A549 (cell line): ENCODE results near the gene TMEM37. TPM values are rescaled to one million over a fixed set of nuclear protein-coding genes. Genes with fewer than 3 reads are reported as not detected.
"Not testable (repeated sequence)": the region's sequence is repeated elsewhere in the genome, so short reads cannot be mapped to it uniquely, and the experiment has no call there.

Experiments used
- ATAC-seq, 2 experiments: fragments of 200-7000 bp in 1 of 2; fragments of >200 bp in 1 of 2; cut with Nextera tagmentation in 1 of 2; cut with Tn5 transposase in 1 of 2; 3 replicates each; pipeline versions ENCODE4 v1.8.0 to v1.9.1; 2018 to 2020; ENCODE audit warnings: mild to moderate bottlenecking in 1 of 2, moderate library complexity in 1 of 2
- CTCF ChIA-PET: fragments of 300-600 bp; sonication (Branson Sonifier 250); formaldehyde crosslinking; extraction: SDS; loops from one replicate; lab custom pipeline; 2021; ENCODE audit warnings: antibody characterized with exemption, inconsistent platforms; lab: Yijun Ruan, JAX
- POLR2A ChIA-PET: fragments of 350-600 bp; formaldehyde crosslinking; extraction: SDS; loops from one replicate; lab custom pipeline; 2021; ENCODE audit warnings: antibody characterized with exemption, inconsistent platforms; lab: Yijun Ruan, JAX
- DNase-seq, 2 experiments: peaks; one replicate each; pipeline versions ENCODE4 v3.0.0 to v3.0.0-alpha.2; 2011 to 2016; ENCODE audit warnings: low read depth in 1 of 2, low spot score in 1 of 2
- FAIRE-seq: peaks from 2 replicates; lab custom pipeline; 2011; peaks lifted over from hg19 to GRCh38; lab: Jason Lieb, UNC
- H3K27ac ChIP-seq, 2 experiments: fragments of >200 bp; sonication (Bioruptor Twin); formaldehyde crosslinking; 3 replicates each; pipeline ENCODE4 v1.5.1; 2016 to 2017
- H3K4me1 ChIP-seq: fragments of >200 bp; sonication (Bioruptor Twin); formaldehyde crosslinking; 3 replicates; pipeline ENCODE4 v1.6.1; 2016
- H3K4me2 ChIP-seq: fragments of >200 bp; sonication (Bioruptor Twin); formaldehyde crosslinking; 3 replicates; pipeline ENCODE4 v1.6.1; 2016
- H3K4me3 ChIP-seq: fragments of >200 bp; sonication (Bioruptor Twin); formaldehyde crosslinking; 3 replicates; pipeline ENCODE4 v1.5.1; 2016
- H3K9me3 ChIP-seq: fragments of >200 bp; sonication (Bioruptor Twin); formaldehyde crosslinking; 3 replicates; pipeline ENCODE4 v1.6.1; 2016
- CEBPB ChIP-seq, 2 experiments: fragments of >200 bp in 1 of 2; sonication (Bioruptor Twin) in 1 of 2; formaldehyde crosslinking in 1 of 2; IDR thresholded peaks; 2 replicates each; pipeline ENCODE4 v1.6.1; 2012 to 2016
- CTCF ChIP-seq: fragments of >200 bp; sonication (Bioruptor Twin); formaldehyde crosslinking; IDR thresholded peaks from 3 replicates; pipeline ENCODE4 v1.5.1; 2016
- ESRRA ChIP-seq: fragments of 150-350 bp; IDR thresholded peaks from 2 replicates; pipeline ENCODE4 v1.6.1; 2014; ENCODE audit warnings: mild to moderate bottlenecking, low read length, borderline replicate concordance
- FOSB ChIP-seq: fragments of 250-450 bp; sonication (Bioruptor Pico); IDR thresholded peaks from 2 replicates; pipeline ENCODE4 v1.5.0; 2020; ENCODE audit warnings: mild to moderate bottlenecking, moderate library complexity
- FOSL2 ChIP-seq, 2 experiments: fragments of 450-650 bp in 1 of 2; fragments of >200 bp in 1 of 2; sonication (Bioruptor Twin) in 1 of 2; formaldehyde crosslinking; IDR thresholded peaks; 2 replicates each; pipeline versions ENCODE4 v1.5.0 to v1.6.1; 2016 to 2020; ENCODE audit warnings: mild to moderate bottlenecking in 1 of 2, moderate library complexity in 1 of 2
- HOXA7 ChIP-seq: fragments of 250-450 bp; sonication (Bioruptor Pico); IDR thresholded peaks from 2 replicates; pipeline ENCODE4 v1.5.0; 2020; ENCODE audit warnings: mild to moderate bottlenecking, moderate library complexity
- JUN ChIP-seq, 2 experiments: fragments of >200 bp; sonication (Bioruptor Twin); formaldehyde crosslinking; IDR thresholded peaks; 2 replicates in 1 of 2; 3 replicates in 1 of 2; pipeline ENCODE4 v1.6.1; 2016 to 2017
- MAFK ChIP-seq: fragments of 450-650 bp; IDR thresholded peaks from 2 replicates; pipeline ENCODE4 v1.6.1; 2014; ENCODE audit not compliant: partially characterized antibody
- NFE2L2 ChIP-seq: fragments of 150-350 bp; conservative IDR thresholded peaks from 2 replicates; pipeline ENCODE4 v1.6.1; 2014; ENCODE audit warnings: low read length
- RAD21 ChIP-seq, 2 experiments: fragments of >200 bp in 1 of 2; sonication (Bioruptor Twin) in 1 of 2; formaldehyde crosslinking in 1 of 2; IDR thresholded peaks in 1 of 2; conservative IDR thresholded peaks in 1 of 2; 2 replicates in 1 of 2; 3 replicates in 1 of 2; pipeline ENCODE4 v1.6.1; 2012 to 2018; ENCODE audit warnings: inconsistent platforms in 1 of 2
- REST ChIP-seq: fragments of 200-600 bp; sonication (generic); IDR thresholded peaks from 2 replicates; pipeline ENCODE4 v1.6.1; 2016; ENCODE audit warnings: antibody characterized with exemption, mild to moderate bottlenecking, moderate library complexity
- RFX5 ChIP-seq: fragments of 450-650 bp; IDR thresholded peaks from 2 replicates; pipeline ENCODE4 v1.7.1; 2014; ENCODE audit warnings: antibody characterized with exemption, mild to moderate bottlenecking, moderate library complexity
- SMC3 ChIP-seq: fragments of >200 bp; sonication (Bioruptor Twin); formaldehyde crosslinking; IDR thresholded peaks from 3 replicates; pipeline ENCODE4 v1.6.1; 2018; ENCODE audit warnings: inconsistent platforms
- ZSCAN20 ChIP-seq: fragments of 250-450 bp; sonication (Bioruptor Pico); IDR thresholded peaks from 2 replicates; pipeline ENCODE4 v1.8.0; 2022; ENCODE audit warnings: mild to moderate bottlenecking, moderate library complexity
- WGBS: methylation state at CpG from one replicate; pipeline ENCODE4 v1.1.6; 2017; ENCODE audit errors: missing lambda C conversion rate; 5-methylcytosine and 5-hydroxymethylcytosine counted together
- polyA plus RNA-seq, 4 experiments: library from polyadenylated mRNA; depleted of rRNA in 3 of 4; stranded (reverse); fragments of >200 nt; fragmentation: RNase III in 1 of 4; extraction: RNeasy Plus Mini Kit Qiagen cat#74134 plus additional on column Dnase treatment in 1 of 4; gene quantifications; 2 replicates in 3 of 4; 3 replicates in 1 of 4; pipeline ENCODE4 v1.2.3, GENCODE V29; 2011 to 2017
- TF ChIP-seq, protein P1 (sequence below): fragments of 150-350 bp; IDR thresholded peaks from 2 replicates; pipeline ENCODE4 v1.6.1; 2014; ENCODE audit warnings: low read depth, mild to moderate bottlenecking, low read length

The TMEM37 gene
- polyA plus RNA-seq, 2 of the 4 experiments (the other 2 are of a cell fraction) = 5.1 to 7.5 TPM

- DNase-seq, H3K9me3 ChIP-seq, FAIRE-seq, H3K4me2 ChIP-seq, H3K4me3 ChIP-seq, H3K4me1 ChIP-seq, ATAC-seq, POLR2A ChIA-PET: not testable (repeated sequence)
- CTCF ChIA-PET = interaction anchor here (16.0 kb wide), 1 partner anchor 71 kb away, joined by 255 read pairs; no protein-coding TSS in a partner anchor
- 61% methylated on average over 12 of the region's 12 CpGs for WGBS
- TF ChIP-seq MAFK = peak; percentile 74
- TF ChIP-seq, all 56 proteins: peak for 1; not testable (repeated sequence) for 55
- H3K27ac ChIP-seq = not testable (repeated sequence)
Observed at GRCh38 chr2:119403618-119404017, 28.0 kb upstream of the TMEM37 start.

DNA sequence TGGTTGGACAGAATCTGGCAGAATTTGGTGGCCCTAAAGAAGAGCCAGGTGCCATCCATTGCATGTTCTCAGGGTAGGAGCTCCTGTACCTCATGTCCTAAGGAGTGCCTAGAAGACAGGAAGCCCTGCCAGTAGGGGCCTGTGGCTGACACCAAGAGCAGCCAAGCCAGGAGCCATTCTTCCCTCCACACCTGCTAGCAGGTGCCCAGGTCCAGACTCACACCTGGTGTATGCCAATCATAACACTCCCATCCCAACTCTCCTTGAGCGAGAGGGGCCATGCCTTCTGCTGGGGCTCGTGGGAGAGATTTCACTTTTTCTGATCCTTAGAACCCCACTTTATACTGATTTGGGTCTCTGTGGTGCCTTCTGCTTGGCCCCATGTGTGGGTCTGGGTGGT lies 26.5 kb upstream of the TMEM37 start:
- H3K4me2 ChIP-seq = no peak overlapping the region
- no peak for DNase-seq
- TF ChIP-seq RFX5 = no peak
- no peak for TF ChIP-seq NFE2L2
- TF ChIP-seq CEBPB (IDR thresholded peaks at IDR 0.05) = no peak
- TF ChIP-seq FOSB = no peak
- TF ChIP-seq, protein P1, sequence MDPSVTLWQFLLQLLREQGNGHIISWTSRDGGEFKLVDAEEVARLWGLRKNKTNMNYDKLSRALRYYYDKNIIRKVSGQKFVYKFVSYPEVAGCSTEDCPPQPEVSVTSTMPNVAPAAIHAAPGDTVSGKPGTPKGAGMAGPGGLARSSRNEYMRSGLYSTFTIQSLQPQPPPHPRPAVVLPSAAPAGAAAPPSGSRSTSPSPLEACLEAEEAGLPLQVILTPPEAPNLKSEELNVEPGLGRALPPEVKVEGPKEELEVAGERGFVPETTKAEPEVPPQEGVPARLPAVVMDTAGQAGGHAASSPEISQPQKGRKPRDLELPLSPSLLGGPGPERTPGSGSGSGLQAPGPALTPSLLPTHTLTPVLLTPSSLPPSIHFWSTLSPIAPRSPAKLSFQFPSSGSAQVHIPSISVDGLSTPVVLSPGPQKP = no peak
- no peak for TF ChIP-seq ZSCAN20
- no peak for TF ChIP-seq HOXA7
- no peak overlapping the region for H3K4me3 ChIP-seq
- no peaks in the 10 kb centered on the region for H3K4me1 ChIP-seq
- H3K9me3 ChIP-seq = no peaks in the 10 kb centered on the region
- FAIRE-seq = no peak
- ChIA-PET POLR2A (no interaction called here), CTCF (interaction anchor here (0.6 to 16.0 kb wide), 4 partner anchors 70 to 205 kb away, joined by 3 to 255 read pairs (median 12); no protein-coding TSS in a partner anchor)
- H3K27ac ChIP-seq = no peak overlapping the region
- ATAC-seq = no peak
- WGBS = 48% methylated on average over 2 of the region's 2 CpGs

DNA sequence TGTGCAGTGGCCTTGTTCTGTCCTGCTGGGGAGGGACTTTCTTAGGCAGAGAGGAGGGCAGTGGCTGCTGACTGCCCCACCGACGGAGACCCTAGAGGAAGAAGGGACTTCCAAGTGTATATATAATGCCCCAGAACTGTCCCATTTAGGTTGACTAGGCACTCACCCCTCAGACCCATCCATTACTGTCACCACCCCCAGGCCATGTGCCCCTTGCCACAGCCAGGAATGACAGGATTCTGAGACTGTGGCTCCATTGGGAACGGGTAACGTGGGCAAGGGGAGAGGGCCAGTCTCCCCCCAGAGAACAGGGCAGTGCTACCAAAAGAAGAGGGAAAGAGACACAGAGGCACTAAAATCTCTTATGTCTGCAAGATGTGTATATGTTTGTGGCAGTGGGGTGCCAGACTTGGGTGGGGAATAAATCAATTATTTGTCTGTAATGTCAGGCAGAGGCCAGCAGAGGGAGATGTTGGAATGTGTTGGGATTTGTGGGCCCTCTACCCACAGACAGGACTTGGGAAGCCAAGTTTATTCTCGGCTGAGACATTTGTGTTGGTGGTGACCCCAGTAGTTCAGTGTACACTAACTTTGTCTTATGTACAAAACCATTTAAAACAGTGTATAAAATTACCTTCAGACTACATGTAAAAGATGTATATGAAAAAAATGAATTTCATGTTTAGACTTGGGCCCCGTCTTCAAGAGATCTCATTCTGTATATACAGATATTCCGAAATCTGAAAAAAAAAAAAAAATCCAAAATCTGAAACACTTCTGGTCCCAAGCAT lies 24.0 kb upstream of the TMEM37 start:
- ATAC-seq (peak; percentile 83 to 92), DNase-seq (peak; percentile 54 to 70), FAIRE-seq (no peak)
- Histone ChIP-seq H3K4me3 (no peak overlapping the region), H3K27ac (no peak overlapping the region), H3K4me1 (no peaks in the 10 kb centered on the region), H3K9me3 (no peaks in the 10 kb centered on the region; the same call in 2 of the 3 replicates), H3K4me2 (no peak overlapping the region)
- ChIA-PET CTCF (interaction anchor here (0.6 to 16.0 kb wide), 21 partner anchors 10 to 761 kb away, joined by 3 to 255 read pairs (median 5); partner anchors contain the start of gene DBI), POLR2A (no interaction called here)
- no peak for TF ChIP-seq ESRRA
- TF ChIP-seq SMC3 = peak; percentile 95
- no peak for TF ChIP-seq FOSL2 (IDR thresholded peaks at IDR 0.05)
- TF ChIP-seq FOSL2 (CRISPR knock-in tag; IDR thresholded peaks at IDR 0.05) = no peak
- TF ChIP-seq REST = no peak
- TF ChIP-seq RFX5 = no peak
- peak; percentile 91 for TF ChIP-seq CTCF
- no peak for TF ChIP-seq JUN (IDR thresholded peaks at IDR 0.05)
- TF ChIP-seq RAD21 (conservative IDR thresholded peaks at IDR 0.05 in 1 of 2, IDR thresholded peaks at IDR 0.05 in 1 of 2) = peak; percentile 95
- WGBS = 48% methylated on average over 7 of the region's 7 CpGs
